ENCODE results near the gene KANSL1. TPM values are rescaled to one million over a fixed set of nuclear protein-coding genes. Genes with fewer than 3 reads are reported as not detected.

KANSL1 gene
- total RNA-seq, 2 experiments from 2014 or later = 99.5 to 105 TPM

DNA sequence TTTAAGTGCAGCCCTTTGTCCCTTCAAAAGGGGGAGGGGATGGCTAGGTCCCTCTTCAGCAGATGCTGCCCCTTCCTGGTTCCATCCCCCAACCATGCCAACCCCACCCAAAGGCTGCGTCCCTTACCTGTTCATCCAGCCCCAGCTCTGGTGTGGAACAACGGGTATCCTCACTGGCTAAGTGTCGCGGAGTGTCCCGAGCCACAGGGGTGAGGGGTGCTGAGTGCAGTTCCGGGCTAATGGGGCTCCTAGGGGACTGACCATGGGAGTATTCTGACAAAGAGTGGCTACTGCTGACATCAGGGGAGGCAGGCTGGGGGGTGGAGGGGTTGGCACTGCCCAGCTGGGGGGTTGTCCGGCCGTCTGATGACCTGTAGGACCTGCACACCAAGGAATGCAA is 161.3 kb downstream of the KANSL1 start:
- POLR2A ChIA-PET = no interaction called here
- H3K36me3 Mint-ChIP-seq (ENCODE audit: low read depth) = peaks cover 67% of the 10 kb centered on the region
- peaks cover 30% of the 10 kb centered on the region for H3K4me1 Mint-ChIP-seq
- H3K27ac Mint-ChIP-seq = no peak overlapping the region
- H3K27me3 Mint-ChIP-seq = no peaks in the 10 kb centered on the region
- CTCF ChIA-PET = interaction anchor here (1.2 kb wide), 1 partner anchor 12 kb away, joined by 3 read pairs; no protein-coding TSS in a partner anchor
- H3K4me3 Mint-ChIP-seq = no peak overlapping the region
- DNase-seq = no peak
- H3K9me3 Mint-ChIP-seq = no peaks in the 10 kb centered on the region

DNA sequence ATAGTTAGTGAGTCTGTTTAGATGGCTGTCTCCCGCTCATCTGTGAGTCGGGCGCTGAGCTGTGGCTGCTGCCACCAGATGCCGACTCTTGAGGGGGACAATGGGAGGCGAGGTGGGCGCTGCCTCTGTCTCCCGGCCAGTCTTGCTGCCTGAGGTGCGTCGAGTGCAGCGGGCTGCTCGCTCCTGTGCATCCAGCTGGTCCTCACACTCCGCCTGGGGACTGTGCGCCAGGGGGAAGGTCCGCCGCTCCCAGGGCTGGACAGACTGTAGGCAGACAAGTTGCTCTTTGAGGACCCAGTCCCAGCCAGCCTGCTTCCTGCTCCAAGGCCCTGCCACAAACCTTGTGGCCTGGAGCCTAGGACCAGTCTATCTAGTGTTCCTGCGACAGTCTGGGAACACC is 161.8 kb downstream of the KANSL1 start:
- ChIA-PET POLR2A (no interaction called here), CTCF (no interaction called here)
- no peak overlapping the region for H3K27ac Mint-ChIP-seq
- H3K4me1 Mint-ChIP-seq = peaks cover 30% of the 10 kb centered on the region
- no peaks in the 10 kb centered on the region for H3K9me3 Mint-ChIP-seq
- no peaks in the 10 kb centered on the region for H3K27me3 Mint-ChIP-seq
- DNase-seq = no peak
- H3K36me3 Mint-ChIP-seq (ENCODE audit: low read depth) = peaks cover 67% of the 10 kb centered on the region
- no peak overlapping the region for H3K4me3 Mint-ChIP-seq

DNA sequence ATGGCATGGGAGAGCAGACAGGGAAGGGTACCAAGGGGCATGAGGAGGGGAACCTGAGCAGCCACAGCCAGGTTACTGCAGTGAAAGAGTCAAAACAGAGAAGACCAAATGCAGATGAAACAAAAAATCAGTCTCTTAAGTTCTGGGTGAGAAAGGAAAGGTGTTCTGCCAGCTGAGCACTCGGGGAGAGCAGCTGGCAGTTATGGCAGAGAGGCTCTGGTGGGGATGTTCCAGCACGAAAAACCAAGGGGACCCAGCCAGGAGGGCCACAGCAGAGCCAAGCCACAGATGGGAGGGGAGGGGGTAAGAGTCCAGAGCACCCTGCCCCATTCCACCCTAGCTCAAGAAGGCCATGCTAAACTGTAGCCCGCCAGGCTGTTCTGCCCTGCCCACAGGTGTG is 162.5 kb downstream of the KANSL1 start:
- POLR2A ChIA-PET = no interaction called here
- Mint-ChIP-seq H3K4me3 (no peak overlapping the region), H3K27me3 (no peaks in the 10 kb centered on the region), H3K36me3 (ENCODE audit: low read depth) (peaks cover 63% of the 10 kb centered on the region), H3K4me1 (peaks cover 30% of the 10 kb centered on the region), H3K9me3 (no peaks in the 10 kb centered on the region), H3K27ac (no peak overlapping the region)
- no peak for DNase-seq
- CTCF ChIA-PET = interaction anchor here (3.1 kb wide), 1 partner anchor 13 kb away, joined by 10 read pairs; no protein-coding TSS in a partner anchor

DNA sequence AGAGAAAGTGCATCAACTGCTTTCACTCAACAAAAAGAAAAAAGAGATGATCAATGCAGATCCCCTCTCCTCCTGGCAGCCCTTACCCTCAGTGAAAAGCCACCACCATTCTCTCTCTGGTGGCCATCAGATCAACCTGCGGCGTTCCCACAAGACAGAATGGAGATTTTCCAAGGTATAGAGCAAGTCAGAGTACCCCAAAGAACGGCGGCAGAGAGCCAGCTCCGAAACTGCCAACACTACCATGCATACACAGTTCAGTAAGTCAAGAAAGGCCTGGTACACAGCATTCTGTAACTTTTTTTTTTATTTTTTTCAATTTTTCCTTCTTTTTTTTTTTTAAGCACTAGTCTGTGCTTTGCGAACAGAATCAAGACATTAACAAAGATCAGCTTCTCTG is 163.6 kb downstream of the KANSL1 start:
- POLR2A ChIA-PET = no interaction called here
- H3K27ac Mint-ChIP-seq = no peak overlapping the region
- H3K4me3 Mint-ChIP-seq = no peak overlapping the region

DNA sequence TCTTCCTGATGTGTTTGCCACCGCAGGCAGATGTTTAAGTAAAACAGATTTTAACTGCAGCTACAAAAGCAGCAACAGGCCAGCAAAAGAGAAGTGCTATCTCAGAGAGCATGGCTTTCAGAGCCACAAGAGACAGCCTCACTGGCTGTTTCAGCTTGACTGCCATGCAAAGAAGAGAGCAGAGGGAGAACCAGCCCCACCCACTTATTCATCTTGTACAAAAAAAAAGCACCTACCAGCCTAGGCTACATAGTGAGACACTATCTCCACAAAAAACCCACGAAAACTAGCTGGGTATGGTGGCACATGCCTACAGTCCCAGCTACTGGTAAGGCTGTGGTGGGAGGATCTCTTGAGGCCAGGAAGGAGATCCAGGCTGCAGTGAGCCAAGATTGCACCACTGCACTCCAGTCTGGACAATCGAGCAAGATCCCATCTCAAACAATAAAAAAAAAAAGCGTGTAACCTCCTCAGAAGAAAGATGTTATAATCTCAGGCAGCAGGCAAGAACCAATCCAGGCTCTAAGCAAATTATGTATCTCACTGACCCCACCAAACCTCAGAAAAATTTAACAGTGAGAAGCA is 164.2 kb downstream of the KANSL1 start:
- no peaks in the 10 kb centered on the region for H3K9me3 Mint-ChIP-seq
- no peak overlapping the region for H3K4me3 Mint-ChIP-seq
- H3K27me3 Mint-ChIP-seq = no peaks in the 10 kb centered on the region
- CTCF ChIA-PET = interaction anchor here (1.3 to 3.1 kb wide), 3 partner anchors 15 to 27 kb away, joined by 3 to 10 read pairs (median 5); no protein-coding TSS in a partner anchor
- peaks cover 22% of the 10 kb centered on the region for H3K4me1 Mint-ChIP-seq
- no peak overlapping the region for H3K27ac Mint-ChIP-seq
- no peak for DNase-seq
- POLR2A ChIA-PET = no interaction called here
- peaks cover 49% of the 10 kb centered on the region for H3K36me3 Mint-ChIP-seq (ENCODE audit: low read depth)

More for the DNA sequence above, 163.6 kb downstream of the KANSL1 start:
- Mint-ChIP-seq H3K36me3 (ENCODE audit: low read depth) (peaks cover 55% of the 10 kb centered on the region), H3K4me1 (peaks cover 21% of the 10 kb centered on the region), H3K27me3 (no peaks in the 10 kb centered on the region), H3K9me3 (no peaks in the 10 kb centered on the region)
- CTCF ChIA-PET = interaction anchor here (1.3 to 3.1 kb wide), 3 partner anchors 14 to 27 kb away, joined by 3 to 10 read pairs (median 5); no protein-coding TSS in a partner anchor
- no peak for DNase-seq

DNA sequence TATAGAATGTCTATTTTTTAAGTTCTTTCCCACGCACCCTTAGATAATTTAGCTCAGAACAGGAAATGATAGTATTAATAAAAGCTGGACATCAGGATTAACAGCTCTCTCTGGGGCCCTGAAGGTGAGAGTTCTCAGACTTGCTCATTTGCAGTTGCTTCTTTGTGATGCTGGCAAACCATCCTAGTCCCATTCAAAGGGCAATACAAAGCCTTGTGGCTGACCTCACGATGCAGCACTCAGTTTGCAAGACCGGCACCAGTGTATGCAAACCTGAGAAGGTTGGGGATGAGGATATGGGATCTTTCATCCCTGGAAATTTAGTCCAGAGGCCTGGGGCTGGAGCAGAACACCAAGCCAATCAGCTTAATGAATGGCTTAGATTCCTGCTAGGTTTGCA is 164.9 kb downstream of the KANSL1 start:
- Mint-ChIP-seq H3K9me3 (no peaks in the 10 kb centered on the region), H3K27me3 (no peaks in the 10 kb centered on the region), H3K36me3 (ENCODE audit: low read depth) (peaks cover 42% of the 10 kb centered on the region), H3K4me1 (peaks cover 25% of the 10 kb centered on the region), H3K27ac (no peak overlapping the region), H3K4me3 (no peak overlapping the region)
- CTCF ChIA-PET = interaction anchor here (0.7 to 3.1 kb wide), 3 partner anchors 16 to 25 kb away, joined by 3 to 10 read pairs (median 3); no protein-coding TSS in a partner anchor
- DNase-seq = no peak
- POLR2A ChIA-PET = interaction anchor here (1.0 kb wide), 1 partner anchor 30 kb away, joined by 3 read pairs; no protein-coding TSS in a partner anchor

DNA sequence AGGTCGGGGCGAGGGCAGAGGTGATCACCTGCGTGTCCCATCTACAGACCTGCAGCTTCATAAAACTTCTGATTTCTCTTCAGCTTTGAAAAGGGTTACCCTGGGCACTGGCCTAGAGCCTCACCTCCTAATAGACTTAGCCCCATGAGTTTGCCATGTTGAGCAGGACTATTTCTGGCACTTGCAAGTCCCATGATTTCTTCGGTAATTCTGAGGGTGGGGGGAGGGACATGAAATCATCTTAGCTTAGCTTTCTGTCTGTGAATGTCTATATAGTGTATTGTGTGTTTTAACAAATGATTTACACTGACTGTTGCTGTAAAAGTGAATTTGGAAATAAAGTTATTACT is 165.3 kb downstream of the KANSL1 start:
- Mint-ChIP-seq H3K36me3 (ENCODE audit: low read depth) (peaks cover 38% of the 10 kb centered on the region), H3K27ac (no peak overlapping the region), H3K27me3 (no peaks in the 10 kb centered on the region), H3K4me1 (peaks cover 25% of the 10 kb centered on the region), H3K4me3 (no peak overlapping the region), H3K9me3 (no peaks in the 10 kb centered on the region)
- ChIA-PET CTCF (interaction anchor here (0.7 to 3.1 kb wide), 2 partner anchors 16 to 24 kb away, joined by 3 to 10 read pairs; no protein-coding TSS in a partner anchor), POLR2A (interaction anchor here (1.0 kb wide), 1 partner anchor 31 kb away, joined by 3 read pairs; no protein-coding TSS in a partner anchor)
- DNase-seq = no peak

DNA sequence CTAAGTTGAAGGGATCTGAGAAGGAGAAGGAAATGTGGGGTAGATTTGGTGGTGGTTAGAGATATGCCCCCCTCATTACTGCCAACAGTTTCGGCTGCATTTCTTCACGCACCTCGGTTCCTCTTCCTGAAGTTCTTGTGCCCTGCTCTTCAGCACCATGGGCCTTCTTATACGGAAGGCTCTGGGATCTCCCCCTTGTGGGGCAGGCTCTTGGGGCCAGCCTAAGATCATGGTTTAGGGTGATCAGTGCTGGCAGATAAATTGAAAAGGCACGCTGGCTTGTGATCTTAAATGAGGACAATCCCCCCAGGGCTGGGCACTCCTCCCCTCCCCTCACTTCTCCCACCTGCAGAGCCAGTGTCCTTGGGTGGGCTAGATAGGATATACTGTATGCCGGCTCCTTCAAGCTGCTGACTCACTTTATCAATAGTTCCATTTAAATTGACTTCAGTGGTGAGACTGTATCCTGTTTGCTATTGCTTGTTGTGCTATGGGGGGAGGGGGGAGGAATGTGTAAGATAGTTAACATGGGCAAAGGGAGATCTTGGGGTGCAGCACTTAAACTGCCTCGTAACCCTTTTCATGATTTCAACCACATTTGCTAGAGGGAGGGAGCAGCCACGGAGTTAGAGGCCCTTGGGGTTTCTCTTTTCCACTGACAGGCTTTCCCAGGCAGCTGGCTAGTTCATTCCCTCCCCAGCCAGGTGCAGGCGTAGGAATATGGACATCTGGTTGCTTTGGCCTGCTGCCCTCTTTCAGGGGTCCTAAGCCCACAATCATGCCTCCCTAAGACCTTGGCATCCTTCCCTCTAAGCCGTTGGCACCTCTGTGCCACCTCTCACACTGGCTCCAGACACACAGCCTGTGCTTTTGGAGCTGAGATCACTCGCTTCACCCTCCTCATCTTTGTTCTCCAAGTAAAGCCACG is 165.9 kb downstream of the KANSL1 start:
- POLR2A ChIA-PET = interaction anchor here (1.0 kb wide), 2 partner anchors 10 to 31 kb away, joined by 3 read pairs; no protein-coding TSS in a partner anchor
- Mint-ChIP-seq H3K27me3 (no peaks in the 10 kb centered on the region), H3K4me1 (peaks cover 25% of the 10 kb centered on the region), H3K27ac (no peak overlapping the region), H3K4me3 (no peak overlapping the region), H3K9me3 (no peaks in the 10 kb centered on the region), H3K36me3 (ENCODE audit: low read depth) (peaks cover 32% of the 10 kb centered on the region)
- DNase-seq = no peak
- CTCF ChIA-PET = interaction anchor here (0.7 to 3.1 kb wide), 2 partner anchors 17 to 24 kb away, joined by 3 to 10 read pairs; no protein-coding TSS in a partner anchor

DNA sequence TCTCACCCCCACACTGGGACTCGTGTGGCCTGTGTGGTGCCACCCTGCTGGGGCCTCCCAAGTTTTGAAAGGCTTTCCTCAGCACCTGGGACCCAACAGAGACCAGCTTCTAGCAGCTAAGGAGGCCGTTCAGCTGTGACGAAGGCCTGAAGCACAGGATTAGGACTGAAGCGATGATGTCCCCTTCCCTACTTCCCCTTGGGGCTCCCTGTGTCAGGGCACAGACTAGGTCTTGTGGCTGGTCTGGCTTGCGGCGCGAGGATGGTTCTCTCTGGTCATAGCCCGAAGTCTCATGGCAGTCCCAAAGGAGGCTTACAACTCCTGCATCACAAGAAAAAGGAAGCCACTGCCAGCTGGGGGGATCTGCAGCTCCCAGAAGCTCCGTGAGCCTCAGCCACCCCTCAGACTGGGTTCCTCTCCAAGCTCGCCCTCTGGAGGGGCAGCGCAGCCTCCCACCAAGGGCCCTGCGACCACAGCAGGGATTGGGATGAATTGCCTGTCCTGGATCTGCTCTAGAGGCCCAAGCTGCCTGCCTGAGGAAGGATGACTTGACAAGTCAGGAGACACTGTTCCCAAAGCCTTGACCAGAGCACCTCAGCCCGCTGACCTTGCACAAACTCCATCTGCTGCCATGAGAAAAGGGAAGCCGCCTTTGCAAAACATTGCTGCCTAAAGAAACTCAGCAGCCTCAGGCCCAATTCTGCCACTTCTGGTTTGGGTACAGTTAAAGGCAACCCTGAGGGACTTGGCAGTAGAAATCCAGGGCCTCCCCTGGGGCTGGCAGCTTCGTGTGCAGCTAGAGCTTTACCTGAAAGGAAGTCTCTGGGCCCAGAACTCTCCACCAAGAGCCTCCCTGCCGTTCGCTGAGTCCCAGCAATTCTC is 166.8 kb downstream of the KANSL1 start:
- Mint-ChIP-seq H3K9me3 (no peaks in the 10 kb centered on the region), H3K4me3 (no peak overlapping the region), H3K4me1 (peaks cover 27% of the 10 kb centered on the region), H3K27me3 (no peaks in the 10 kb centered on the region), H3K36me3 (ENCODE audit: low read depth) (peaks cover 23% of the 10 kb centered on the region), H3K27ac (no peak overlapping the region)
- POLR2A ChIA-PET = interaction anchor here (1.0 kb wide), 2 partner anchors 10 to 11 kb away, joined by 3 read pairs; no protein-coding TSS in a partner anchor
- no peak for DNase-seq
- CTCF ChIA-PET = interaction anchor here (0.7 kb wide), 1 partner anchor 728 kb away, joined by 3 read pairs; no protein-coding TSS in a partner anchor

DNA sequence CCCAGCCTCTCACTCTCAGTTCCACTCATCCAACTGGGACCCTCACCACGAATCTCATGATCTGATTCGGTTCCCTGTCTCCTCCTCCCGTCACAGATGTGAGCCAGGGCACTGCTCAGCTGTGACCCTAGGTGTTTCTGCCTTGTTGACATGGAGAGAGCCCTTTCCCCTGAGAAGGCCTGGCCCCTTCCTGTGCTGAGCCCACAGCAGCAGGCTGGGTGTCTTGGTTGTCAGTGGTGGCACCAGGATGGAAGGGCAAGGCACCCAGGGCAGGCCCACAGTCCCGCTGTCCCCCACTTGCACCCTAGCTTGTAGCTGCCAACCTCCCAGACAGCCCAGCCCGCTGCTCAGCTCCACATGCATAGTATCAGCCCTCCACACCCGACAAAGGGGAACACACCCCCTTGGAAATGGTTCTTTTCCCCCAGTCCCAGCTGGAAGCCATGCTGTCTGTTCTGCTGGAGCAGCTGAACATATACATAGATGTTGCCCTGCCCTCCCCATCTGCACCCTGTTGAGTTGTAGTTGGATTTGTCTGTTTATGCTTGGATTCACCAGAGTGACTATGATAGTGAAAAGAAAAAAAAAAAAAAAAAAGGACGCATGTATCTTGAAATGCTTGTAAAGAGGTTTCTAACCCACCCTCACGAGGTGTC is 167.6 kb downstream of the KANSL1 start:
- CTCF ChIA-PET = interaction anchor here (0.7 kb wide), 1 partner anchor 729 kb away, joined by 3 read pairs; no protein-coding TSS in a partner anchor
- Mint-ChIP-seq H3K4me1 (peaks cover 33% of the 10 kb centered on the region), H3K36me3 (ENCODE audit: low read depth) (peaks cover 16% of the 10 kb centered on the region), H3K9me3 (no peaks in the 10 kb centered on the region), H3K27ac (peak overlapping the region; percentile 2), H3K27me3 (no peaks in the 10 kb centered on the region), H3K4me3 (no peak overlapping the region)
- DNase-seq = no peak
- POLR2A ChIA-PET = interaction anchor here (1.0 kb wide), 1 partner anchor 10 kb away, joined by 3 read pairs; no protein-coding TSS in a partner anchor

DNA sequence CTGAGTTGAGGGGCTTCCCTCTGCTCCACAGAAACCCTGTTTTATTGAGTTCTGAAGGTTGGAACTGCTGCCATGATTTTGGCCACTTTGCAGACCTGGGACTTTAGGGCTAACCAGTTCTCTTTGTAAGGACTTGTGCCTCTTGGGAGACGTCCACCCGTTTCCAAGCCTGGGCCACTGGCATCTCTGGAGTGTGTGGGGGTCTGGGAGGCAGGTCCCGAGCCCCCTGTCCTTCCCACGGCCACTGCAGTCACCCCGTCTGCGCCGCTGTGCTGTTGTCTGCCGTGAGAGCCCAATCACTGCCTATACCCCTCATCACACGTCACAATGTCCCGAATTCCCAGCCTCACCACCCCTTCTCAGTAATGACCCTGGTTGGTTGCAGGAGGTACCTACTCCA is 168.2 kb downstream of the KANSL1 start:
- no peak overlapping the region for H3K4me3 Mint-ChIP-seq
- POLR2A ChIA-PET = no interaction called here
- no peak for DNase-seq
- no peaks in the 10 kb centered on the region for H3K9me3 Mint-ChIP-seq
- H3K27ac Mint-ChIP-seq = no peak overlapping the region
- no peaks in the 10 kb centered on the region for H3K27me3 Mint-ChIP-seq
- CTCF ChIA-PET = no interaction called here
- H3K36me3 Mint-ChIP-seq (ENCODE audit: low read depth) = peaks cover 10% of the 10 kb centered on the region
- H3K4me1 Mint-ChIP-seq = peaks cover 38% of the 10 kb centered on the region

DNA sequence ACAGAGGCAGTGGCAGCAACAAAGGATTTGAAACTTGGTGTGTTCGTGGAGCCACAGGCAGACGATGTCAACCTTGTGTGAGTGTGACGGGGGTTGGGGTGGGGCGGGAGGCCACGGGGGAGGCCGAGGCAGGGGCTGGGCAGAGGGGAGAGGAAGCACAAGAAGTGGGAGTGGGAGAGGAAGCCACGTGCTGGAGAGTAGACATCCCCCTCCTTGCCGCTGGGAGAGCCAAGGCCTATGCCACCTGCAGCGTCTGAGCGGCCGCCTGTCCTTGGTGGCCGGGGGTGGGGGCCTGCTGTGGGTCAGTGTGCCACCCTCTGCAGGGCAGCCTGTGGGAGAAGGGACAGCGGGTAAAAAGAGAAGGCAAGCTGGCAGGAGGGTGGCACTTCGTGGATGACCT is 168.6 kb downstream of the KANSL1 start:
- no peaks in the 10 kb centered on the region for H3K27me3 Mint-ChIP-seq
- ChIA-PET CTCF (no interaction called here), POLR2A (no interaction called here)
- no peaks in the 10 kb centered on the region for H3K9me3 Mint-ChIP-seq
- DNase-seq = no peak
- no peak overlapping the region for H3K27ac Mint-ChIP-seq
- peaks cover 41% of the 10 kb centered on the region for H3K4me1 Mint-ChIP-seq
- H3K36me3 Mint-ChIP-seq (ENCODE audit: low read depth) = peaks cover 6% of the 10 kb centered on the region
- no peak overlapping the region for H3K4me3 Mint-ChIP-seq
